Measurements from ENCODE around the gene WASF1. TPM values are rescaled to one million over a fixed set of nuclear protein-coding genes. Genes with fewer than 3 reads are reported as not detected.

Gene WASF1
- polyA plus RNA-seq, result 10 to 100 TPM in 1 of 3 donors, 1 to 10 TPM in 2; 2.2 to 13.5 (median 6.2) TPM

- H3K27ac ChIP-seq (ENCODE audit: low read depth, low read length), result no peak within 1 kb of the TSS
- 0 to 1% (median 1%) methylated on average over 59 to 62 of the region's 62 CpGs for WGBS, 3 donors
Measured at GRCh38 chr6:110179406-110180227, at the start of gene WASF1. TSS of gene WASF1 (minus strand) at chr6:110179670. CDS start at chr6:110127601, 52,069 bp downstream.

GRCh38 chr6:110226261-110226660, 46.8 kb upstream of the WASF1 start:
- no peak overlapping the region for H3K27ac ChIP-seq (ENCODE audit: low read depth, low read length)
- 81 to 100% (median 98%) methylated on average over 1 of the region's 1 CpG for WGBS, 3 donors

- no peak overlapping the region for H3K27ac ChIP-seq (ENCODE audit: low read depth, low read length)
Measured at GRCh38 chr6:110221738-110222137, 42.3 kb upstream of the WASF1 start.

- WGBS, 3 donors, result 90 to 92% (median 91%) methylated on average over 2 of the region's 2 CpGs
- H3K27ac ChIP-seq (ENCODE audit: low read depth, low read length), result no peak overlapping the region
Measured at GRCh38 chr6:110217266-110217665, 37.8 kb upstream of the WASF1 start.

- 88 to 95% (median 92%) methylated on average over 5 of the region's 5 CpGs for WGBS, 3 donors
- no peak overlapping the region for H3K27ac ChIP-seq (ENCODE audit: low read depth, low read length)
Measured at GRCh38 chr6:110216140-110216539, 36.7 kb upstream of the WASF1 start.

GRCh38 chr6:110214338-110214737, 34.9 kb upstream of the WASF1 start:
- WGBS, 3 donors, result 70 to 82% (median 71%) methylated on average over 1 of the region's 1 CpG
- H3K27ac ChIP-seq (ENCODE audit: low read depth, low read length), result no peak overlapping the region

GRCh38 chr6:110211753-110212152, 32.3 kb upstream of the WASF1 start:
- no peak overlapping the region for H3K27ac ChIP-seq (ENCODE audit: low read depth, low read length)
- WGBS, 3 donors, result 93 to 97% (median 95%) methylated on average over 1 of the region's 1 CpG

- no peak overlapping the region for H3K27ac ChIP-seq (ENCODE audit: low read depth, low read length)
- 97 to 100% (median 98%) methylated on average over 3 of the region's 3 CpGs for WGBS, 3 donors
Measured at GRCh38 chr6:110207652-110208051, 28.2 kb upstream of the WASF1 start.

GRCh38 chr6:110201151-110201884, 21.8 kb upstream of the WASF1 start:
- WGBS, 3 donors, result 55 to 95% (median 90%) methylated on average over 3 of the region's 3 CpGs
- H3K27ac ChIP-seq (ENCODE audit: low read depth, low read length), result no peak overlapping the region

GRCh38 chr6:110198561-110198960, 19.1 kb upstream of the WASF1 start:
- 99 to 100% (median 99%) methylated on average over 3 of the region's 3 CpGs for WGBS, 3 donors
- H3K27ac ChIP-seq (ENCODE audit: low read depth, low read length), result no peak overlapping the region

GRCh38 chr6:110196874-110197273, 17.4 kb upstream of the WASF1 start:
- no peak overlapping the region for H3K27ac ChIP-seq (ENCODE audit: low read depth, low read length)
- WGBS, 3 donors, result 59 to 89% (median 69%) methylated on average over 1 of the region's 1 CpG

GRCh38 chr6:110195639-110196038, 16.2 kb upstream of the WASF1 start:
- 93 to 96% (median 94%) methylated on average over 4 of the region's 4 CpGs for WGBS, 3 donors

GRCh38 chr6:110191477-110191876, 12.0 kb upstream of the WASF1 start:
- WGBS, 3 donors, result 81 to 95% (median 85%) methylated on average over 2 of the region's 2 CpGs
- H3K27ac ChIP-seq (ENCODE audit: low read depth, low read length), result no peak overlapping the region

More at GRCh38 chr6:110195639-110196038, 16.2 kb upstream of the WASF1 start:
- H3K27ac ChIP-seq (ENCODE audit: low read depth, low read length), result no peak overlapping the region

GRCh38 chr6:110190726-110191125, 11.3 kb upstream of the WASF1 start:
- no peak overlapping the region for H3K27ac ChIP-seq (ENCODE audit: low read depth, low read length)
- WGBS, 3 donors, result 83 to 95% (median 95%) methylated on average over 5 to 6 of the region's 6 CpGs

- no peak overlapping the region for H3K27ac ChIP-seq (ENCODE audit: low read depth, low read length)
Measured at GRCh38 chr6:110188791-110189190, 9.3 kb upstream of the WASF1 start.

- WGBS, 3 donors, result 88 to 91% (median 90%) methylated on average over 3 of the region's 3 CpGs
- H3K27ac ChIP-seq (ENCODE audit: low read depth, low read length), result no peak overlapping the region
Measured at GRCh38 chr6:110185879-110186278, 6.4 kb upstream of the WASF1 start.

- 64 to 66% (median 64%) methylated on average over 5 of the region's 5 CpGs for WGBS, 3 donors
Measured at GRCh38 chr6:110183292-110183885, 3.9 kb upstream of the WASF1 start.

GRCh38 chr6:110181131-110182030, 1.9 kb upstream of the WASF1 start:
- 36 to 45% (median 41%) methylated on average over 6 of the region's 6 CpGs for WGBS, 3 donors
- no peak overlapping the region for H3K27ac ChIP-seq (ENCODE audit: low read depth, low read length)

More at GRCh38 chr6:110183292-110183885, 3.9 kb upstream of the WASF1 start:
- H3K27ac ChIP-seq (ENCODE audit: low read depth, low read length), result no peak overlapping the region
